Measurements from ENCODE around the gene CHERP.

GRCh38 chr19:16509141-16510061, 32.8 kb downstream of the CHERP start:
- TF ChIP-seq CTCF (IDR thresholded peaks at IDR 0.05) (no peak), POLR2A (IDR thresholded peaks at IDR 0.05) (no peak), EP300 (IDR thresholded peaks at IDR 0.05) (peak in 1 of 2 donors; percentile 64)
